SK-N-SH (cell line): ENCODE measurements around the gene SLFN14. TPM values are rescaled to one million over a fixed set of nuclear protein-coding genes. Genes with fewer than 3 reads are reported as not detected.

Source experiments
- CTCF ChIA-PET: fragments of 300-600, 350-600 bp; formaldehyde crosslinking; extraction: SDS; loops from one replicate; lab custom pipeline; 2021; lab: Yijun Ruan, JAX
- POLR2A ChIA-PET: fragments of 350-600 bp; sonication (Branson Sonifier 250); formaldehyde crosslinking; extraction: SDS; loops from one replicate; lab custom pipeline; 2020; ENCODE audit warnings: antibody characterized with exemption, inconsistent platforms; lab: Yijun Ruan, JAX
- DNase-seq: peaks from one replicate; pipeline ENCODE4 v3.0.0; 2012
- H2AFZ ChIP-seq: fragments of 200-600 bp; sonication (generic); 2 replicates; pipeline ENCODE4 v1.8.1; 2016; ENCODE audit warnings: antibody characterized with exemption, mild to moderate bottlenecking, low read depth
- H3F3A ChIP-seq: fragments of 200-600 bp; sonication (generic); replicated peaks from 2 replicates; pipeline ENCODE3; 2016; ENCODE audit warnings: antibody characterized with exemption, mild to moderate bottlenecking; ENCODE audit not compliant: insufficient read depth
- H3K27ac ChIP-seq, 2 experiments: fragments of 200-500 bp in 1 of 2; fragments of 200-600 bp in 1 of 2; sonication (Bioruptor generic) in 1 of 2; sonication (generic), shearing (Covaris generic) in 1 of 2; 2 replicates each; pipeline versions ENCODE4 v1.5.1 to v1.6.1; 2014 to 2016; ENCODE audit warnings: low read depth in 2 of 2, inconsistent platforms in 1 of 2, low read length in 1 of 2, mild to moderate bottlenecking in 1 of 2, mixed read lengths in 1 of 2
- H3K27me3 ChIP-seq: fragments of 200-600 bp; sonication (generic), shearing (Covaris generic); 2 replicates; pipeline ENCODE4 v1.6.1; 2016; ENCODE audit warnings: mixed run types; ENCODE audit not compliant: insufficient read depth
- H3K36me3 ChIP-seq, 2 experiments: fragments of 200-500 bp in 1 of 2; fragments of 200-600 bp in 1 of 2; sonication (Bioruptor generic) in 1 of 2; sonication (generic) in 1 of 2; replicated peaks in 1 of 2; 2 replicates each; pipeline versions ENCODE3 to v1.5.1; 2014 to 2016; ENCODE audit warnings: low read length in 1 of 2, mild to moderate bottlenecking in 1 of 2; ENCODE audit not compliant: insufficient read depth in 2 of 2, control insufficient read depth in 1 of 2
- H3K4me1 ChIP-seq, 2 experiments: fragments of 200-500 bp in 1 of 2; fragments of 200-600 bp in 1 of 2; sonication (Bioruptor generic) in 1 of 2; sonication (generic), shearing (Covaris generic) in 1 of 2; 2 replicates each; pipeline versions ENCODE4 v1.5.1 to v1.6.1; 2014 to 2016; ENCODE audit warnings: low read depth in 1 of 2, low read length in 1 of 2, mixed run types in 1 of 2; ENCODE audit not compliant: insufficient read depth in 2 of 2, control insufficient read depth in 1 of 2
- H3K4me2 ChIP-seq: fragments of 200-600 bp; sonication (generic), shearing (Covaris generic); 2 replicates; pipeline ENCODE4 v1.6.1; 2017; ENCODE audit warnings: mixed run types
- H3K4me3 ChIP-seq, 2 experiments: fragments of 200-500 bp in 1 of 2; fragments of 200-600 bp in 1 of 2; sonication (Bioruptor generic) in 1 of 2; sonication (generic), shearing (Covaris generic) in 1 of 2; 2 replicates each; pipeline versions ENCODE4 v1.5.1 to v1.8.1; 2014 to 2016; ENCODE audit warnings: low read depth in 2 of 2, inconsistent platforms in 1 of 2, low read length in 1 of 2, mild to moderate bottlenecking in 1 of 2, mixed read lengths in 1 of 2, moderate library complexity in 1 of 2
- H3K79me2 ChIP-seq: fragments of 200-600 bp; sonication (generic); 2 replicates; pipeline ENCODE4 v1.8.1; 2017; ENCODE audit warnings: mild to moderate bottlenecking; ENCODE audit not compliant: insufficient read depth
- H3K9ac ChIP-seq: fragments of 200-600 bp; sonication (generic); 2 replicates; pipeline ENCODE4 v1.6.1; 2017; ENCODE audit warnings: mixed run types
- H3K9me2 ChIP-seq: fragments of 200-600 bp; sonication (generic); 2 replicates; pipeline ENCODE4 v1.6.1; 2017; ENCODE audit warnings: mixed run types
- H3K9me3 ChIP-seq: fragments of 200-600 bp; sonication (generic); 2 replicates; pipeline ENCODE4 v1.6.1; 2017; ENCODE audit warnings: mixed run types, mild to moderate bottlenecking, moderate library complexity
- H4K20me1 ChIP-seq: fragments of 200-600 bp; sonication (generic); 2 replicates; pipeline ENCODE4 v1.6.1; 2017; ENCODE audit warnings: mild to moderate bottlenecking, mixed run types; ENCODE audit not compliant: insufficient read depth
- CHD2 ChIP-seq: fragments of 150-350 bp; IDR thresholded peaks from 2 replicates; pipeline ENCODE4 v1.6.1; 2018; ENCODE audit warnings: low read length; ENCODE audit not compliant: partially characterized antibody
- MEF2A ChIP-seq: IDR thresholded peaks from 2 replicates; pipeline ENCODE4 v1.4.0; 2012; ENCODE audit warnings: low read depth, borderline replicate concordance
- MXI1 ChIP-seq: IDR thresholded peaks from 2 replicates; pipeline ENCODE4 v1.6.1; 2012; ENCODE audit warnings: mild to moderate bottlenecking, low read depth, low read length, improper control_type of control experiment
- NFIC ChIP-seq: IDR thresholded peaks from 2 replicates; pipeline ENCODE4 v1.4.0; 2012; ENCODE audit warnings: borderline replicate concordance
- POLR2AphosphoS5 ChIP-seq: IDR thresholded peaks from 2 replicates; pipeline ENCODE4 v1.6.1; 2012; ENCODE audit warnings: low read depth, low read length
- RCOR1 ChIP-seq: fragments of 150-350 bp; IDR thresholded peaks from 2 replicates; pipeline ENCODE4 v1.6.1; 2017; ENCODE audit warnings: antibody characterized with exemption, low read length
- TAF1 ChIP-seq: IDR thresholded peaks from 2 replicates; pipeline ENCODE4 v1.6.1; 2012; ENCODE audit warnings: low read depth, mild to moderate bottlenecking, low read length, moderate library complexity, borderline replicate concordance
- TEAD4 ChIP-seq: IDR thresholded peaks from 2 replicates; pipeline ENCODE4 v1.4.0; 2012; ENCODE audit warnings: mild to moderate bottlenecking, borderline replicate concordance; ENCODE audit not compliant: insufficient read depth
- WGBS: methylation state at CpG from one replicate; pipeline ENCODE4 v1.1.6; 2017; ENCODE audit warnings: low lambda C conversion rate; 5-methylcytosine and 5-hydroxymethylcytosine counted together
- polyA plus RNA-seq, 3 experiments: library from polyadenylated mRNA; depleted of rRNA; stranded (reverse); fragments of >200 nt; gene quantifications; 2 replicates each; pipeline ENCODE4 v1.2.3, GENCODE V29; 2012
- TF ChIP-seq, protein P1 (sequence below): IDR thresholded peaks from 2 replicates; pipeline ENCODE4 v1.4.0; 2012; ENCODE audit warnings: low read depth
- TF ChIP-seq, protein P2 (sequence below): IDR thresholded peaks from 2 replicates; pipeline ENCODE4; 2012
- TF ChIP-seq, protein P3 (sequence below): fragments of 200-600 bp; sonication (generic); IDR thresholded peaks from 2 replicates; pipeline ENCODE4 v1.6.1; 2017; ENCODE audit warnings: antibody characterized with exemption, mild to moderate bottlenecking, moderate library complexity
- TF ChIP-seq, protein P4 (sequence below): IDR thresholded peaks from 2 replicates; pipeline ENCODE4 v1.6.1; 2012; ENCODE audit warnings: mild to moderate bottlenecking, low read depth, low read length, moderate library complexity

Gene SLFN14
- polyA plus RNA-seq, 1 of the 3 experiments (the other 2 are of a cell fraction): not detected

DNA sequence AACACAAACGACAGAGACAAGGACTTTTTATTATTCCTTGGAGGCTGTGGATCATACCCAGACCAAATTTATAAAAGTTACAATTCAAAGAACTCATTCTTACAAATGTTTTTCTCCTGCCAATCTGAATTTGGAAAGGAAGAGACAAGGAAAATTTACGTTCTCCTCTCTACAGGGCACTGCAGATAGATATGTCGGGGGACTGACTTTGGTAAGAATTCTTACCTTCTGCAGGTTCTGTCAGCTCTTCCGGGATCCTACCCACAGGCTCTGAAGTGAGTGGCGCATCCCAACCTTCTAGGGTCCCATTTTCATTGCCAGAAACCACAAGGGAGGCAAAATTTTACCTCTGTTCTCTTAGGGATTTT lies 21.0 kb downstream of the SLFN14 start:
- Histone ChIP-seq H3K27ac (no peak overlapping the region), H2AFZ (peak overlapping the region; percentile 29; the same call in 1 of the 2 replicates), H3K79me2 (no peaks in the 10 kb centered on the region), H3K4me2 (0 out of 2 replicates have a peak overlapping the region, but pooled peaks have one; percentile 2), H3K27me3 (peaks cover 24% of the 10 kb centered on the region), H3F3A (peaks cover 5% of the 10 kb centered on the region), H3K4me3 (peak overlapping the region in 1 of 2 experiments; percentile 28; a peak in 1 of 4 replicates), H3K4me1 (no peaks in the 10 kb centered on the region), H3K9me3 (no peaks in the 10 kb centered on the region), H3K9ac (no peak overlapping the region), H3K36me3 (no peaks in the 10 kb centered on the region), H3K9me2 (no peaks in the 10 kb centered on the region), H4K20me1 (no peaks in the 10 kb centered on the region)
- ChIA-PET CTCF (interaction anchor here (0.5 to 8.9 kb wide), 35 partner anchors 10 to 1121 kb away, joined by 3 to 118 read pairs (median 4); partner anchors contain the start of gene SLFN14), POLR2A (no interaction called here)
- TF ChIP-seq, protein P1, sequence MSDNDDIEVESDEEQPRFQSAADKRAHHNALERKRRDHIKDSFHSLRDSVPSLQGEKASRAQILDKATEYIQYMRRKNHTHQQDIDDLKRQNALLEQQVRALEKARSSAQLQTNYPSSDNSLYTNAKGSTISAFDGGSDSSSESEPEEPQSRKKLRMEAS: no peak
- TF ChIP-seq CHD2 (no peak), TEAD4 (no peak), MEF2A (no peak), TAF1 (no peak), NFIC (no peak)
- TF ChIP-seq, protein P2, sequence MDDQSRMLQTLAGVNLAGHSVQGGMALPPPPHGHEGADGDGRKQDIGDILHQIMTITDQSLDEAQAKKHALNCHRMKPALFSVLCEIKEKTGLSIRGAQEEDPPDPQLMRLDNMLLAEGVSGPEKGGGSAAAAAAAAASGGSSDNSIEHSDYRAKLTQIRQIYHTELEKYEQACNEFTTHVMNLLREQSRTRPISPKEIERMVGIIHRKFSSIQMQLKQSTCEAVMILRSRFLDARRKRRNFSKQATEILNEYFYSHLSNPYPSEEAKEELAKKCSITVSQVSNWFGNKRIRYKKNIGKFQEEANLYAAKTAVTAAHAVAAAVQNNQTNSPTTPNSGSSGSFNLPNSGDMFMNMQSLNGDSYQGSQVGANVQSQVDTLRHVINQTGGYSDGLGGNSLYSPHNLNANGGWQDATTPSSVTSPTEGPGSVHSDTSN: no peak
- TF ChIP-seq, protein P3, sequence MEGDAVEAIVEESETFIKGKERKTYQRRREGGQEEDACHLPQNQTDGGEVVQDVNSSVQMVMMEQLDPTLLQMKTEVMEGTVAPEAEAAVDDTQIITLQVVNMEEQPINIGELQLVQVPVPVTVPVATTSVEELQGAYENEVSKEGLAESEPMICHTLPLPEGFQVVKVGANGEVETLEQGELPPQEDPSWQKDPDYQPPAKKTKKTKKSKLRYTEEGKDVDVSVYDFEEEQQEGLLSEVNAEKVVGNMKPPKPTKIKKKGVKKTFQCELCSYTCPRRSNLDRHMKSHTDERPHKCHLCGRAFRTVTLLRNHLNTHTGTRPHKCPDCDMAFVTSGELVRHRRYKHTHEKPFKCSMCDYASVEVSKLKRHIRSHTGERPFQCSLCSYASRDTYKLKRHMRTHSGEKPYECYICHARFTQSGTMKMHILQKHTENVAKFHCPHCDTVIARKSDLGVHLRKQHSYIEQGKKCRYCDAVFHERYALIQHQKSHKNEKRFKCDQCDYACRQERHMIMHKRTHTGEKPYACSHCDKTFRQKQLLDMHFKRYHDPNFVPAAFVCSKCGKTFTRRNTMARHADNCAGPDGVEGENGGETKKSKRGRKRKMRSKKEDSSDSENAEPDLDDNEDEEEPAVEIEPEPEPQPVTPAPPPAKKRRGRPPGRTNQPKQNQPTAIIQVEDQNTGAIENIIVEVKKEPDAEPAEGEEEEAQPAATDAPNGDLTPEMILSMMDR: no peak; the same call in 1 of the 2 replicates
- TF ChIP-seq, protein P4, sequence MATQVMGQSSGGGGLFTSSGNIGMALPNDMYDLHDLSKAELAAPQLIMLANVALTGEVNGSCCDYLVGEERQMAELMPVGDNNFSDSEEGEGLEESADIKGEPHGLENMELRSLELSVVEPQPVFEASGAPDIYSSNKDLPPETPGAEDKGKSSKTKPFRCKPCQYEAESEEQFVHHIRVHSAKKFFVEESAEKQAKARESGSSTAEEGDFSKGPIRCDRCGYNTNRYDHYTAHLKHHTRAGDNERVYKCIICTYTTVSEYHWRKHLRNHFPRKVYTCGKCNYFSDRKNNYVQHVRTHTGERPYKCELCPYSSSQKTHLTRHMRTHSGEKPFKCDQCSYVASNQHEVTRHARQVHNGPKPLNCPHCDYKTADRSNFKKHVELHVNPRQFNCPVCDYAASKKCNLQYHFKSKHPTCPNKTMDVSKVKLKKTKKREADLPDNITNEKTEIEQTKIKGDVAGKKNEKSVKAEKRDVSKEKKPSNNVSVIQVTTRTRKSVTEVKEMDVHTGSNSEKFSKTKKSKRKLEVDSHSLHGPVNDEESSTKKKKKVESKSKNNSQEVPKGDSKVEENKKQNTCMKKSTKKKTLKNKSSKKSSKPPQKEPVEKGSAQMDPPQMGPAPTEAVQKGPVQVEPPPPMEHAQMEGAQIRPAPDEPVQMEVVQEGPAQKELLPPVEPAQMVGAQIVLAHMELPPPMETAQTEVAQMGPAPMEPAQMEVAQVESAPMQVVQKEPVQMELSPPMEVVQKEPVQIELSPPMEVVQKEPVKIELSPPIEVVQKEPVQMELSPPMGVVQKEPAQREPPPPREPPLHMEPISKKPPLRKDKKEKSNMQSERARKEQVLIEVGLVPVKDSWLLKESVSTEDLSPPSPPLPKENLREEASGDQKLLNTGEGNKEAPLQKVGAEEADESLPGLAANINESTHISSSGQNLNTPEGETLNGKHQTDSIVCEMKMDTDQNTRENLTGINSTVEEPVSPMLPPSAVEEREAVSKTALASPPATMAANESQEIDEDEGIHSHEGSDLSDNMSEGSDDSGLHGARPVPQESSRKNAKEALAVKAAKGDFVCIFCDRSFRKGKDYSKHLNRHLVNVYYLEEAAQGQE: no peak
- DNase-seq: no peak
- 33% methylated on average over 5 of the region's 5 CpGs for WGBS

DNA sequence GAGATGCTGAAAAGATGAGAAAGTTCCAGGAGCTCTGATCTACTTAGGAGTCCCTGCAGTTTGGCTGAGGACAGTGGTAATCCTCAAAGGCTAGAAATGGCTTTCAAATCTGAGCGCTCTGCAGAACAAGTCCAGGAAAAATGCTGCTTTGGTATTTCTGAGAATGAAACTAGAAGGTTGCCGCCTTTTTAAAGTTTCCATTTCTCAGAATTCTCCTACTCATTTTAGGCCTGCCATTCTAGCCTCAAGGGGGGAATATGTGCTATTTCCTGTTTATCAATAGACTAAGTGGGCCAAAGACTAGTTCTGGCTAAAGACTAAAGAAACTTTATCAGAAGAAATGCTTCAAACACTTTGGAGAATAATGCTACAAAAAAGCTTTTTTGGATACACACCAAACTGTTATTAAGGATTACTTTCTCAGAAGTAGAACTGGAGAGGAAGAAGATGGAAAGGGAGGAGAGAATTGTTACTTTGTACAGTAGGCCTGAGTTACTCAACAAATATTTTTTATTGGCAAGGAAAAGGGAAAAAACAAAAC lies 22.9 kb downstream of the SLFN14 start, which contains the start of gene SLFN12L:
SLFN12L (minus strand) TSS at position 78 of the 541 bp plus-strand sequence. CDS start 15,314 bp downstream, outside the sequence.
- Histone ChIP-seq H4K20me1 (no peaks in the 10 kb centered on the region), H3K27ac (no peak within 1 kb of the TSS), H3F3A (peaks cover 5% of the 10 kb centered on the region), H3K79me2 (no peaks in the 10 kb centered on the region), H3K27me3 (peaks cover 28% of the 10 kb centered on the region), H3K4me3 (no peak within 1 kb of the TSS), H3K9me3 (no peaks in the 10 kb centered on the region), H3K36me3 (no peaks in the 10 kb centered on the region), H2AFZ (no peak within 1 kb of the TSS), H3K4me1 (no peaks in the 10 kb centered on the region), H3K4me2 (no peak within 1 kb of the TSS), H3K9ac (no peak within 1 kb of the TSS), H3K9me2 (no peaks in the 10 kb centered on the region)
- 56% methylated on average over 2 of the region's 2 CpGs for WGBS
- ChIA-PET CTCF (interaction anchor here (1.0 to 8.9 kb wide), 7 partner anchors 10 to 374 kb away, joined by 3 to 118 read pairs (median 4); no protein-coding TSS in a partner anchor), POLR2A (no interaction called here)
- no peak for DNase-seq
- TF ChIP-seq, protein P3: no peak
- TF ChIP-seq CHD2: no peak
- TF ChIP-seq, protein P2: no peak
- no peak for TF ChIP-seq RCOR1
- no peak for TF ChIP-seq MXI1
- TF ChIP-seq POLR2AphosphoS5: no peak
